HepG2 (cell line): ENCODE results near the gene GFAP. TPM values are rescaled to one million over a fixed set of nuclear protein-coding genes. Genes with fewer than 3 reads are reported as not detected.

ENCODE experiments used
- ATF5 ChIP-seq: sonication (generic); formaldehyde crosslinking; IDR thresholded peaks from 2 replicates; pipeline ENCODE4 v1.4.0; 2020; ENCODE audit warnings: mild to moderate bottlenecking, low read depth, missing genetic modification reagents
- KIAA2018 ChIP-seq: sonication (generic); formaldehyde crosslinking; IDR thresholded peaks from 2 replicates; pipeline ENCODE4 v1.5.0; 2020; ENCODE audit warnings: mild to moderate bottlenecking, missing genetic modification reagents, borderline replicate concordance
- MAFK ChIP-seq, 2 experiments: IDR thresholded peaks in 1 of 2; conservative IDR thresholded peaks in 1 of 2; 2 replicates each; pipeline ENCODE4 v1.6.1; 2011; ENCODE audit warnings: improper control_type of control experiment in 2 of 2, low read length in 2 of 2
- NBN ChIP-seq: fragments of 450-650 bp; conservative IDR thresholded peaks from 2 replicates; pipeline ENCODE4 v1.6.1; 2017
- SMAD9 ChIP-seq: sonication (generic); formaldehyde crosslinking; IDR thresholded peaks from 2 replicates; pipeline ENCODE4 v1.5.1; 2020; ENCODE audit warnings: mild to moderate bottlenecking, missing genetic modification reagents
- ZBTB10 ChIP-seq: sonication (generic); formaldehyde crosslinking; IDR thresholded peaks from 2 replicates; pipeline ENCODE4 v1.4.0; 2020; ENCODE audit warnings: missing genetic modification reagents, borderline replicate concordance
- ZNF354B ChIP-seq: sonication (generic); formaldehyde crosslinking; IDR thresholded peaks from 2 replicates; pipeline ENCODE4 v1.8.0; 2022; ENCODE audit warnings: mild to moderate bottlenecking, missing genetic modification reagents
- ZNF503 ChIP-seq: sonication (generic); formaldehyde crosslinking; IDR thresholded peaks from 2 replicates; pipeline ENCODE4 v1.4.0; 2020; ENCODE audit warnings: missing genetic modification reagents
- ZNF512B ChIP-seq: sonication (generic); formaldehyde crosslinking; IDR thresholded peaks from 2 replicates; pipeline ENCODE4 v1.5.1; 2020; ENCODE audit warnings: missing genetic modification reagents, mild to moderate bottlenecking, borderline replicate concordance
- ZNF839 ChIP-seq: sonication (generic); formaldehyde crosslinking; IDR thresholded peaks from 2 replicates; pipeline ENCODE4 v1.4.0; 2020; ENCODE audit warnings: missing genetic modification reagents, mild to moderate bottlenecking, borderline replicate concordance
- polyA plus RNA-seq, 8 experiments: library from polyadenylated mRNA; depleted of rRNA in 3 of 8; stranded (reverse) in 7 of 8; unstranded in 1 of 8; fragments of >200 nt; fragmentation: Illumina TruSeq in 4 of 8; extraction: Trizol in 4 of 8; gene quantifications; 2 replicates each; pipeline versions ENCODE4 v1.2.1 to v1.2.3, GENCODE V29; 2011 to 2016; ENCODE audit warnings: low read depth in 4 of 8, missing spikeins in 1 of 8, mixed read lengths in 1 of 8; ENCODE audit not compliant: insufficient read depth in 1 of 8
- total RNA-seq, 5 experiments: library from RNA; depleted of rRNA; stranded (reverse); fragments of >200 nt; fragmentation: Illumina TruSeq; extraction: Trizol; gene quantifications; 2 replicates each; pipeline ENCODE4 v1.2.3, GENCODE V29; 2016; ENCODE audit warnings: low read depth in 1 of 5

GFAP gene
- total and polyA plus RNA-seq, 2 of the 13 experiments (the other 11 are each of a cell fraction or from before 2014, with no cell fraction given), result 0.11 to 0.29 TPM

- TF ChIP-seq ZNF503 (CRISPR knock-in tag) (no peak), ZBTB10 (CRISPR knock-in tag) (no peak), ATF5 (CRISPR knock-in tag) (no peak), ZNF839 (CRISPR knock-in tag) (no peak), ZNF354B (no peak), NBN (no peak), MAFK (conservative IDR thresholded peaks at IDR 0.05 in 1 of 2, IDR thresholded peaks at IDR 0.05 in 1 of 2; ENCODE audit: low read length in 2 of 2) (no peak), ZNF512B (no peak), KIAA2018 (CRISPR knock-in tag) (no peak), SMAD9 (CRISPR knock-in tag) (no peak)
Measured at GRCh38 chr17:44956998-44957981, 42.0 kb upstream of the GFAP start (continued).
